ENCODE measurements around the gene SLC38A2. TPM values are rescaled to one million over a fixed set of nuclear protein-coding genes. Genes with fewer than 3 reads are reported as not detected.
"Not testable (repeated sequence)": the region's sequence is repeated elsewhere in the genome, so short reads cannot be mapped to it uniquely, and the experiment has no call there.

SLC38A2 gene
- total RNA-seq, 1 experiment from 2014 or later = 453 TPM

DNA sequence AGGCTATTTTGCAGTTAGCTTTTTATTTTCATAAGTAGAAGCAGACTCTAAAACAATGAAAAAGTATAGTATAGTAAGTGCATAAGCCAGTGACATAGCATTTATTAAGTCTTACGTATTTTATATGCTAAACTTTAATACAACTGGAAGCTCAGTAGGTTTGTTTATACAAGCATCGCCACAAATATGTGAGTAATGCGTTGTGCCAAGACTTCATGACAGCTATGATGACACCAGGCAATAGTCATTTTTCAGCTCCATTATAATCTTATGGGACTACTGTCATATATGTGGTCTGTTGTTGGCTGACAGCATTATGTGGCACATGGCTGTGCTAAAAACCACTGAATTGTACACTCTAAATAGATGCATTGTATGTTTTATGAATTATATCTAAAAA is 40.3 kb downstream of the SLC38A2 start:
- H3K4me2 ChIP-seq (ENCODE audit: insufficient read depth, insufficient read length, low read length) = no peak overlapping the region
- H2AK5ac ChIP-seq (ENCODE audit: insufficient read length, low read length) = no peak overlapping the region
- no peak overlapping the region for H2BK5ac ChIP-seq (ENCODE audit: insufficient read length, low read length)
- H4K8ac ChIP-seq (replicated peaks; ENCODE audit: insufficient read length, low read depth, low read length) = no peak overlapping the region
- Mint-ChIP-seq H3K4me3 (no peak overlapping the region), H3K9me3 (peaks cover 9 to 27% of the 10 kb centered on the region in 2 experiments), H3K36me3 (ENCODE audit: insufficient read depth in 1 of 3, low read depth in 3 of 3) (peaks cover 7 to 17% (median 9%) of the 10 kb centered on the region in 3 experiments), H3K27ac (no peak overlapping the region), H3K27me3 (ENCODE audit: low read depth) (no peaks in the 10 kb centered on the region; the same call in 1 of the 2 replicates), H3K4me1 (no peaks in the 10 kb centered on the region)
- peaks cover 5% of the 10 kb centered on the region for H3K9me3 ChIP-seq (ENCODE audit: control insufficient read depth, low read depth, low read length)
- H2BK20ac ChIP-seq (ENCODE audit: low read depth, low read length, poor library complexity, severe bottlenecking) = no peak overlapping the region
- no peak overlapping the region for H4K5ac ChIP-seq (ENCODE audit: insufficient read length, low read depth, low read length)
- H3K9ac ChIP-seq (ENCODE audit: extremely low read depth, insufficient read length, low read length) = no peak overlapping the region
- no peaks in the 10 kb centered on the region for H3K79me2 ChIP-seq (ENCODE audit: insufficient read depth, low read length)
- no peaks in the 10 kb centered on the region for H3K23me2 ChIP-seq (ENCODE audit: insufficient read length, low read depth, low read length, poor library complexity, severe bottlenecking)
- no peak overlapping the region for H2BK15ac ChIP-seq (ENCODE audit: low read depth, low read length)
- H2BK12ac ChIP-seq (ENCODE audit: insufficient read length, low read depth, low read length) = no peak overlapping the region
- H3T11ph ChIP-seq (ENCODE audit: low read length) = no peak overlapping the region
- H3K27ac ChIP-seq (ENCODE audit: insufficient read length, low read depth, low read length) = no peak overlapping the region
- no peak overlapping the region for H2BK120ac ChIP-seq (ENCODE audit: low read depth, low read length, poor library complexity, severe bottlenecking)
- no peaks in the 10 kb centered on the region for H3K4me1 ChIP-seq (ENCODE audit: insufficient read depth, low read length)
- no peak overlapping the region for H3K14ac ChIP-seq (ENCODE audit: insufficient read depth, low read length)
- H3K56ac ChIP-seq (ENCODE audit: insufficient read length, low read depth, low read length) = no peak overlapping the region
- no peak overlapping the region for H4K91ac ChIP-seq (ENCODE audit: insufficient read length, low read depth, low read length)
- TF ChIP-seq, protein P1, sequence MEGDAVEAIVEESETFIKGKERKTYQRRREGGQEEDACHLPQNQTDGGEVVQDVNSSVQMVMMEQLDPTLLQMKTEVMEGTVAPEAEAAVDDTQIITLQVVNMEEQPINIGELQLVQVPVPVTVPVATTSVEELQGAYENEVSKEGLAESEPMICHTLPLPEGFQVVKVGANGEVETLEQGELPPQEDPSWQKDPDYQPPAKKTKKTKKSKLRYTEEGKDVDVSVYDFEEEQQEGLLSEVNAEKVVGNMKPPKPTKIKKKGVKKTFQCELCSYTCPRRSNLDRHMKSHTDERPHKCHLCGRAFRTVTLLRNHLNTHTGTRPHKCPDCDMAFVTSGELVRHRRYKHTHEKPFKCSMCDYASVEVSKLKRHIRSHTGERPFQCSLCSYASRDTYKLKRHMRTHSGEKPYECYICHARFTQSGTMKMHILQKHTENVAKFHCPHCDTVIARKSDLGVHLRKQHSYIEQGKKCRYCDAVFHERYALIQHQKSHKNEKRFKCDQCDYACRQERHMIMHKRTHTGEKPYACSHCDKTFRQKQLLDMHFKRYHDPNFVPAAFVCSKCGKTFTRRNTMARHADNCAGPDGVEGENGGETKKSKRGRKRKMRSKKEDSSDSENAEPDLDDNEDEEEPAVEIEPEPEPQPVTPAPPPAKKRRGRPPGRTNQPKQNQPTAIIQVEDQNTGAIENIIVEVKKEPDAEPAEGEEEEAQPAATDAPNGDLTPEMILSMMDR (conservative IDR thresholded peaks at IDR 0.05) = no peak
- H4K20me1 ChIP-seq (ENCODE audit: control insufficient read depth, insufficient read depth, insufficient read length) = no peaks in the 10 kb centered on the region
- no peak for DNase-seq
- no peaks in the 10 kb centered on the region for H3K79me1 ChIP-seq (ENCODE audit: insufficient read depth, low read depth, low read length, poor library complexity, severe bottlenecking)
- no peak overlapping the region for H3K4ac ChIP-seq (ENCODE audit: low read depth, low read length)
- H3K18ac ChIP-seq (ENCODE audit: insufficient read length, low read depth, low read length) = no peak overlapping the region
- no CpG with 5 or more reads among the region's 3 CpGs for WGBS (ENCODE audit: extremely low coverage, insufficient read length, low lambda C conversion rate)
- H2AFZ ChIP-seq (ENCODE audit: low read length) = no peak overlapping the region
- H3K23ac ChIP-seq (ENCODE audit: insufficient read length, low read depth, low read length) = no peak overlapping the region
- no peaks in the 10 kb centered on the region for H3K27me3 ChIP-seq (ENCODE audit: insufficient read depth, low read length)

DNA sequence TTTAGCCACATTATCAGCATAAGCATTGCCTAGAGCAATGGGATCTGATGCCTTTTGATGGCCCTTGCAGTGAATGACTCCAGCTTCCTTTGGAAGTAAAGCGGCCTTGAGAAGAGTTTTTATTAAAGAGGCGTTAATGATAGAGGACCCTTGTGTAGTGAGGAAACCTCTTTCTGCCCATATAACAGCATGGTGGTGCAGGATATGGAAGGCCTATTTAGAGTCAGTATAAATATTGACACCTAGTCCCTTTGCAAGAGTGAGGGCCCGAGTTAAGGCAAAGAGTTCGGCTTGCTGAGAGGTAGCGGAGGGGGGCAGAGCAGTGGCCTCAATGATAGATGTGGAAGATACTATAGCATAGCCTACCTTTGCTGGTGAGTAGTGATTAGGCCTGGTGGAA is 47.5 kb downstream of the SLC38A2 start:
- H2BK5ac ChIP-seq (ENCODE audit: insufficient read length, low read length); H3K18ac ChIP-seq (ENCODE audit: insufficient read length, low read depth, low read length); H2AFZ ChIP-seq (ENCODE audit: low read length); H2BK15ac ChIP-seq (ENCODE audit: low read depth, low read length); H3K23ac ChIP-seq (ENCODE audit: insufficient read length, low read depth, low read length); H3K23me2 ChIP-seq (ENCODE audit: insufficient read length, low read depth, low read length, poor library complexity, severe bottlenecking); H4K5ac ChIP-seq (ENCODE audit: insufficient read length, low read depth, low read length); H2BK12ac ChIP-seq (ENCODE audit: insufficient read length, low read depth, low read length); H3K27me3 Mint-ChIP-seq (ENCODE audit: low read depth); H3K4me1 Mint-ChIP-seq; H2AK5ac ChIP-seq (ENCODE audit: insufficient read length, low read length); H3K4me1 ChIP-seq (ENCODE audit: insufficient read depth, low read length); H3K27ac ChIP-seq (ENCODE audit: insufficient read length, low read depth, low read length); H3K27ac Mint-ChIP-seq; H4K91ac ChIP-seq (ENCODE audit: insufficient read length, low read depth, low read length); H3K9me3 ChIP-seq (ENCODE audit: control insufficient read depth, low read depth, low read length); H3K4me3 Mint-ChIP-seq; H4K20me1 ChIP-seq (ENCODE audit: control insufficient read depth, insufficient read depth, insufficient read length); H3K79me1 ChIP-seq (ENCODE audit: insufficient read depth, low read depth, low read length, poor library complexity, severe bottlenecking); H2BK120ac ChIP-seq (ENCODE audit: low read depth, low read length, poor library complexity, severe bottlenecking); H3K4me2 ChIP-seq (ENCODE audit: insufficient read depth, insufficient read length, low read length); H4K8ac ChIP-seq (replicated peaks; ENCODE audit: insufficient read length, low read depth, low read length); H3K4ac ChIP-seq (ENCODE audit: low read depth, low read length); DNase-seq; H3K27me3 ChIP-seq (ENCODE audit: insufficient read depth, low read length); H3K14ac ChIP-seq (ENCODE audit: insufficient read depth, low read length); H3K56ac ChIP-seq (ENCODE audit: insufficient read length, low read depth, low read length); H3K9ac ChIP-seq (ENCODE audit: extremely low read depth, insufficient read length, low read length); H2BK20ac ChIP-seq (ENCODE audit: low read depth, low read length, poor library complexity, severe bottlenecking); H3K79me2 ChIP-seq (ENCODE audit: insufficient read depth, low read length); H3T11ph ChIP-seq (ENCODE audit: low read length): not testable (repeated sequence)
- Mint-ChIP-seq H3K9me3 (peaks cover 2 to 18% of the 10 kb centered on the region in 2 experiments), H3K36me3 (ENCODE audit: insufficient read depth in 1 of 3, low read depth in 3 of 3) (peaks cover 2 to 16% (median 8%) of the 10 kb centered on the region in 3 experiments; a peak in 6 of 7 replicates)
- WGBS (ENCODE audit: extremely low coverage, insufficient read length, low lambda C conversion rate) = no CpG with 5 or more reads among the region's 5 CpGs
